ENCODE results near the gene FRS3.
A peak's percentile ranks its signal among the peaks of the same experiment; 100 is the strongest.

The FRS3 gene

GRCh38 chr6:41736186-41736733 is 43.4 kb downstream of the FRS3 start:
- H3K27me3 ChIP-seq (ENCODE audit: low read depth), result no peaks in the 10 kb centered on the region
- H3K36me3 ChIP-seq (replicated peaks), result no peaks in the 10 kb centered on the region; the same call in 1 of the 2 replicates
- in situ Hi-C loops (cut with MboI; ENCODE audit: low sequenced_read_pairs), result no loop called here
- H3K4me3 ChIP-seq, result no peak overlapping the region
- H3K9me3 ChIP-seq, result no peaks in the 10 kb centered on the region
- DNase-seq (ENCODE audit: low spot score in 2 of 2), result peak; percentile 9 to 59
- H3K4me1 ChIP-seq, result peaks cover 5% of the 10 kb centered on the region

DNA sequence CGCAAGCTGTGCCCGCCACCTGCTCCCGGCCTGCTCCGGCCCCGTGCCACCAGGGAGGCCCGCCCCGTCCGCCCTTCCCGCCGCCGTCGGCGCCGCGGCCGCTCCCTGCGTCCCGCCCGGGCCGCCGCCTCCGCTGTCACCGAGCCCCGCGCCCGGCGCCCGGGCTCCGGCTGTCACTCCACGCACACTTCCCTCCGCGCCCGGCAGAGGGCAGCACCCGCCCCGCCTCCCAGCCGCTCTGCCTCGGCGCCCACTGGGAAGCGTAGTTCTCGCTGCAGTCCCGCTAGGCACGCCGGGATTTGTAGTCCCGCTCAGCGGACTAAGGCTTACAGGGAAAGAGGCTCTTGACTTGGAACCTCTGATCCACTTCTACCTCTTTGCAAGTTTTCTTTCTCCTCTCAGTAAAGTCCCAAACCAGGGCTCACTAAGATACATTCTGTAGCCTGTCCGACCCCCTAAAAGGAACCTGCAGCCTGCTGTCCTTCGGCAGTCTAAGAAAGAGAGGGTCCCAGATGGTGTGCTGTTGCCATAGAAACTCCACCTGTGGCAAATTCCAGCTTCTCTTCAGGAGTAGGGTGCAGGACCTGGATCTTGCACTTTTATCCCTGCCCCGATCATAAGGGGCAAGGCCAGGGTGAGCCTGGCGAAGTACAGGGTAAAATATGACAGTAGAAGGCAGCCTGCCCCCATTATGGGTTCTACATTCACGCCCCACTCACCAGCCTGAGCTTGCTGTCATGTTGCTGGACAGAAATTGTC is 44.1 kb downstream of the FRS3 start, which contains the start of gene TFEB:
Gene TFEB (minus strand): TSS at position 182 of the 759 bp plus-strand sequence. CDS start 44,395 bp downstream, outside the sequence.
- Histone ChIP-seq H3K4me1 (peaks cover 5% of the 10 kb centered on the region), H3K4me3 (peak within 1 kb of the TSS; percentile 57), H3K36me3 (replicated peaks) (no peaks in the 10 kb centered on the region; the same call in 1 of the 2 replicates), H3K27me3 (ENCODE audit: low read depth) (no peaks in the 10 kb centered on the region), H3K9me3 (no peaks in the 10 kb centered on the region)
- DNase-seq (ENCODE audit: low spot score in 2 of 2), result peak; percentile 78 to 95
- in situ Hi-C loops (cut with MboI; ENCODE audit: low sequenced_read_pairs), result no loop called here

- no peaks in the 10 kb centered on the region for H3K9me3 ChIP-seq
- DNase-seq (ENCODE audit: low spot score in 2 of 2), result peak; percentile 71 to 86
- in situ Hi-C loops (cut with MboI; ENCODE audit: low sequenced_read_pairs), result no loop called here
These were observed 44.9 kb downstream of the FRS3 start for GRCh38 chr6:41734666-41735426.

DNA sequence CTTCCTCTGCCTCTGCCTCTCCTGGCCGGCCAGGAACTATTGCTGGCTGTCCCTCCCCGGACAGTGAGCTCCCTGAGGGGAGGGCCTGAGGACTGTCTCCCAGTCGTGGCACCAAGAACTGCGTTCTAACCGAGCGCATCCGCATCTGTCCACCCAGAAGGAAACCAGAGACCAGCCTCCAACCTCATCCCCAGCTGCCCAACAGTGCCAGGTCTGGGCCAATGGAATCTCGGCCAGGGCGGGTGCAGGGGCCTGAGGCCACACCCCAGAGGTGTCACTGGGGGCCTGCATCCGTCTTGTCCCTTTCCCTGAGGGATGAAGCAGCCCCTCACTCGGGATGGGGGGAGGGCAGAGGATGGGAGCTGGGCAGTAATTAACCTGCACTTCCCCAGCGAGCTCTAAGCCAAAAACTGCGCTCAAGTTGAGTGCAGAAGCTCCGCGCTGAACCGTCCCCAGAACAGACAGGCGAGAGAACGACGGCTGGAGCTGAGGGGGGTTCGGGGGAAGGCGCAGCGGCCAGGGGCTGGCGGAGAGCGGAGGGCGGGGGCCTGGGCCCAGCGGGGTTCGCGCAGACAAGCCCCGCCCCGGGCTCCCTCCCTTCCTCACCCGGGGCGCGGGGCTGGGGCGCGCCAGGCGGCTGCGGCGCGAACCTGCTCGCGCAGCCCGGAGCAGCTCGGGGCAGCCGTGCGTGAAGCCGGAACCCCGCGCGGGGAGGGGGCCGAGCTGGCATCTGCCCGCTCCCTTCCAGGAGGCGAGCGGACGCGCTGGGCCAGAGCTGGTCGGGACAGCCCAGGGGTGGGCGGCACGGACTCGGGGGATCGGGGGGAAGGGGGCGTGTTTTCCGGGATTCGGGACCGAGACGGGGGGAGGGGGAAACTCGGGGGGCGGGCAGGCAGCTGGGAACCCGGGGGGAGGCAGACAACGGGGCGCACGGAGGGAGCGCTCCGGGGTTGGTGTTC is 45.7 kb downstream of the FRS3 start:
- peak; percentile 43 to 72 for DNase-seq (ENCODE audit: low spot score in 2 of 2)
- in situ Hi-C loops (cut with MboI; ENCODE audit: low sequenced_read_pairs), result no loop called here

More at GRCh38 chr6:41734666-41735426, 44.9 kb downstream of the FRS3 start:
- Histone ChIP-seq H3K36me3 (replicated peaks) (no peaks in the 10 kb centered on the region; the same call in 1 of the 2 replicates), H3K4me3 (peak overlapping the region; percentile 57), H3K27me3 (ENCODE audit: low read depth) (no peaks in the 10 kb centered on the region), H3K4me1 (peaks cover 5% of the 10 kb centered on the region)

DNA sequence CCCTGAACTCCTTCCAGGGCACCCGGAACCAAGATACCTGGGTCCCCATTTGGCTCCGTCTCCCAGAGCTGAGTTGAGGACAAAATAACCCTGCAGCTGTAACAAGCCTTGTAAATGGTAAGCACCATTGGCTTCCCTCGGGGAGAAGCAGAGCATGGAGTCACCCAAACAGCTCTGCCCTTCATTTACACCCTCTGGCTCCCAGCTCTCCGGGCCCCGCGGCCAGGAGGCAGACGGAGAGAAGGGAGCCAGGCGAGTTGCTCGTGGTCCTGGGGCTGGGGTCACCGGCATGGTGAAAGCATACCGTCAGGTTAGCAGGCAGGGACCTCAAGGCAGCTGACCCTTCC is 46.4 kb downstream of the FRS3 start:
- Histone ChIP-seq H3K36me3 (replicated peaks) (no peaks in the 10 kb centered on the region; the same call in 1 of the 2 replicates), H3K27me3 (ENCODE audit: low read depth) (no peaks in the 10 kb centered on the region), H3K9me3 (no peaks in the 10 kb centered on the region), H3K4me1 (peaks cover 5% of the 10 kb centered on the region), H3K4me3 (peak overlapping the region; percentile 57)
- no peak for DNase-seq (ENCODE audit: low spot score in 2 of 2)
- in situ Hi-C loops (cut with MboI; ENCODE audit: low sequenced_read_pairs), result no loop called here

More for the DNA sequence above, 45.7 kb downstream of the FRS3 start:
- Histone ChIP-seq H3K4me1 (peaks cover 5% of the 10 kb centered on the region), H3K36me3 (replicated peaks) (no peaks in the 10 kb centered on the region; the same call in 1 of the 2 replicates), H3K4me3 (peak overlapping the region; percentile 57), H3K9me3 (no peaks in the 10 kb centered on the region), H3K27me3 (ENCODE audit: low read depth) (no peaks in the 10 kb centered on the region)

- Histone ChIP-seq H3K4me1 (peaks cover 5% of the 10 kb centered on the region), H3K27me3 (ENCODE audit: low read depth) (no peaks in the 10 kb centered on the region), H3K4me3 (no peak overlapping the region), H3K9me3 (no peaks in the 10 kb centered on the region), H3K36me3 (replicated peaks) (no peaks in the 10 kb centered on the region; the same call in 1 of the 2 replicates)
- in situ Hi-C loops (cut with MboI; ENCODE audit: low sequenced_read_pairs), result no loop called here
- DNase-seq (ENCODE audit: low spot score in 2 of 2), result no peak
These were observed 46.9 kb downstream of the FRS3 start for GRCh38 chr6:41732591-41733359.

GRCh38 chr6:41732149-41732548 is 47.6 kb downstream of the FRS3 start:
- no peaks in the 10 kb centered on the region; the same call in 1 of the 2 replicates for H3K36me3 ChIP-seq (replicated peaks)
- no peaks in the 10 kb centered on the region for H3K9me3 ChIP-seq
- in situ Hi-C loops (cut with MboI; ENCODE audit: low sequenced_read_pairs), result no loop called here
- H3K4me3 ChIP-seq, result no peak overlapping the region
- DNase-seq (ENCODE audit: low spot score in 2 of 2), result no peak
- H3K27me3 ChIP-seq (ENCODE audit: low read depth), result no peaks in the 10 kb centered on the region
- peaks cover 5% of the 10 kb centered on the region for H3K4me1 ChIP-seq

GRCh38 chr6:41731561-41732086 is 48.1 kb downstream of the FRS3 start:
- Histone ChIP-seq H3K9me3 (no peaks in the 10 kb centered on the region), H3K4me3 (no peak overlapping the region), H3K4me1 (peaks cover 5% of the 10 kb centered on the region), H3K27me3 (ENCODE audit: low read depth) (no peaks in the 10 kb centered on the region), H3K36me3 (replicated peaks) (no peaks in the 10 kb centered on the region; the same call in 1 of the 2 replicates)
- in situ Hi-C loops (cut with MboI; ENCODE audit: low sequenced_read_pairs), result no loop called here
- no peak for DNase-seq (ENCODE audit: low spot score in 2 of 2)

- H3K4me1 ChIP-seq, result peaks cover 3% of the 10 kb centered on the region
- no peaks in the 10 kb centered on the region for H3K9me3 ChIP-seq
- in situ Hi-C loops (cut with MboI; ENCODE audit: low sequenced_read_pairs), result no loop called here
- no peak overlapping the region for H3K4me3 ChIP-seq
- H3K36me3 ChIP-seq (replicated peaks), result no peaks in the 10 kb centered on the region; the same call in 1 of the 2 replicates
- no peak for DNase-seq (ENCODE audit: low spot score in 2 of 2)
- no peaks in the 10 kb centered on the region for H3K27me3 ChIP-seq (ENCODE audit: low read depth)
These were observed 48.9 kb downstream of the FRS3 start for GRCh38 chr6:41730531-41731436.

DNA sequence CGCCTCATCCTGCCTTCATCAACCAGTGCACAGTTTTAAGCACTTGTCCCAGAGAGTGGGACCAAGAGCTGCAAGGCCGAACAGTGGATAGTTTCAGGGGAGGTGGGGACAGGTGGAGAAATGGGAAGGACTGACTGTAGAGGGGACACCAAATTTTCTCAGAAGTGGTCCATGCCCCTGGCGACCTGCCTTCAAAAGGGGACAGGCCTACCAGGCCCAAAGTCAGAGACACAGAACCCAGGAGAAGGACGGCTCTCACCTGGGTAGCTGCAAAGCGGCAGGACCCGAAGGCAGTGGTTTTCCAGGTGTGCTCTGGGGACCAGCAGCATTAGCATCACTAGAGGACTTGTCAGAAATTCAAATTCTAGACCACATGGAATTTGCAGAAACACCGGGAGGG is 50.1 kb downstream of the FRS3 start:
- Histone ChIP-seq H3K36me3 (replicated peaks) (no peaks in the 10 kb centered on the region; the same call in 1 of the 2 replicates), H3K4me1 (no peaks in the 10 kb centered on the region), H3K9me3 (no peaks in the 10 kb centered on the region), H3K4me3 (no peak overlapping the region), H3K27me3 (ENCODE audit: low read depth) (no peaks in the 10 kb centered on the region)
- no peak for DNase-seq (ENCODE audit: low spot score in 2 of 2)
- in situ Hi-C loops (cut with MboI; ENCODE audit: low sequenced_read_pairs), result no loop called here

DNA sequence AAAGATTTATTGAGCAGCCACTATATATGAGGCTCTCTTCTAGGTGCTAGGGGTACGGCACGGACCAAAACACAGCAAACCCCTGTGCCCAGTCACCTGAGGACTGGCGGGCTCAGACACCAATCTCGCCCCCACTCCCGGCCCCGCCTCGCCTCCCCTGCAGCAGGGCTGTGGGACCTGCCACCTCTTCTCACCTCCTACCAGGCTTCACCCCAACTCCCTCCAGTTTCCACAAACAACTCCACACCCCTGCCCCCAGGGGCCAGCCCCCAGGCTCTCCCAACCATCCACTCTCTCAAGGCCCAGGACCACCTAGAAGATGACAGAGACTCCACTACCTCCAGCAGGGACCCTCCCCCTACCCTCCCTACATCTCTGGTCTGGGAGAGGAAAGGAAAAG is 50.7 kb downstream of the FRS3 start:
- Histone ChIP-seq H3K36me3 (replicated peaks) (no peaks in the 10 kb centered on the region; the same call in 1 of the 2 replicates), H3K9me3 (no peaks in the 10 kb centered on the region), H3K27me3 (ENCODE audit: low read depth) (no peaks in the 10 kb centered on the region), H3K4me1 (no peaks in the 10 kb centered on the region), H3K4me3 (no peak overlapping the region)
- in situ Hi-C loops (cut with MboI; ENCODE audit: low sequenced_read_pairs), result no loop called here
- no peak for DNase-seq (ENCODE audit: low spot score in 2 of 2)

Measured in HAP-1 (cell line).